Skin of body (tissue), 2 donors: ENCODE data around the gene FAP. TPM values are rescaled to one million over a fixed set of nuclear protein-coding genes. Genes with fewer than 3 reads are reported as not detected.
A peak's percentile ranks its signal among the peaks of the same experiment; 100 is the strongest.

Experiments
- DNase-seq: peaks from one replicate; lab custom pipeline; 2025; lab: John Stamatoyannopoulos, UW
- total RNA-seq: library from RNA; depleted of rRNA; stranded (reverse); fragments of >200 nt; gene quantifications from one replicate; pipeline ENCODE4 v1.2.3, GENCODE V29; 2014

Gene FAP, protein sequence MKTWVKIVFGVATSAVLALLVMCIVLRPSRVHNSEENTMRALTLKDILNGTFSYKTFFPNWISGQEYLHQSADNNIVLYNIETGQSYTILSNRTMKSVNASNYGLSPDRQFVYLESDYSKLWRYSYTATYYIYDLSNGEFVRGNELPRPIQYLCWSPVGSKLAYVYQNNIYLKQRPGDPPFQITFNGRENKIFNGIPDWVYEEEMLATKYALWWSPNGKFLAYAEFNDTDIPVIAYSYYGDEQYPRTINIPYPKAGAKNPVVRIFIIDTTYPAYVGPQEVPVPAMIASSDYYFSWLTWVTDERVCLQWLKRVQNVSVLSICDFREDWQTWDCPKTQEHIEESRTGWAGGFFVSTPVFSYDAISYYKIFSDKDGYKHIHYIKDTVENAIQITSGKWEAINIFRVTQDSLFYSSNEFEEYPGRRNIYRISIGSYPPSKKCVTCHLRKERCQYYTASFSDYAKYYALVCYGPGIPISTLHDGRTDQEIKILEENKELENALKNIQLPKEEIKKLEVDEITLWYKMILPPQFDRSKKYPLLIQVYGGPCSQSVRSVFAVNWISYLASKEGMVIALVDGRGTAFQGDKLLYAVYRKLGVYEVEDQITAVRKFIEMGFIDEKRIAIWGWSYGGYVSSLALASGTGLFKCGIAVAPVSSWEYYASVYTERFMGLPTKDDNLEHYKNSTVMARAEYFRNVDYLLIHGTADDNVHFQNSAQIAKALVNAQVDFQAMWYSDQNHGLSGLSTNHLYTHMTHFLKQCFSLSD
- total RNA-seq = 64.6 TPM

DNA sequence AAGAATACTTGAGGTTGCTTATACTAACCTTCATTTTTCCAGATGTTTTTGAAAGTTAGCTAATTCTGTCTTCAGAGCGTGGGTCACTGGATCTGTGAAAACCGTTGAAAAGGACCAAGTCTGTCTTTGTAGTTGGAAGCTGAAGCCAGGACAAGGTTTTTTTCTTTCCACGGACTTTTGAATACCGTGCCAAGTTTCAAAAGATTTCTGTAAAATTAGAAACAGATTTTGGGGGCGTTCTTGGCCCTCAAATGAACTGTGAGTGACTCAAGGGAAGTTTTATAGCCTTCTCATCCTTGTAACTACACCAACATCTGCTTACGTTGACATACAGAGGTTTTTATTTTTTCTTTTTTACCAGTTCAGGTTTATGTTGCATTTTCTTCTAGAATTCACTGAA is at the start of gene FAP:
TSS of gene FAP (minus strand) at position 152 of the 400 bp plus-strand sequence. CDS start at position 34, 118 bp downstream.
- DNase-seq = peak; percentile 82

DNA sequence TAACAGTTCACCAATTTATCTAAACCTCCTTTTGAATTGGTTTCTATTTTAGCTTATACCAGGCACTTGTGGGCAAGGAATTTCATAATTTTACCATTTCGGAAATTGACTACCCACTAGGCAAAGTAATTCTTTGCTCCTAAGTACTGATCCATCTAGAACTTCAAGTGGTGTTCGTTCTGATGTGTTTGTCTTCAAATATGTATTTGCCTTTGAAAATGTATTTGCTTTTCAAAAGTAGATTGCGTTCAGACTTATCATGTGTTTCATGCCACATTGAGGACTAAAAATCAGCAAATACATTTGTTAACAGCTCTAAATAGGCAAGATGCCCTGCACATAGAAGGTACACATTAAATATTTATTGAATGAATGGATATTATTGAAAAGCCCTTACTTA is 48.5 kb upstream of the FAP start:
- no peak for DNase-seq

DNA sequence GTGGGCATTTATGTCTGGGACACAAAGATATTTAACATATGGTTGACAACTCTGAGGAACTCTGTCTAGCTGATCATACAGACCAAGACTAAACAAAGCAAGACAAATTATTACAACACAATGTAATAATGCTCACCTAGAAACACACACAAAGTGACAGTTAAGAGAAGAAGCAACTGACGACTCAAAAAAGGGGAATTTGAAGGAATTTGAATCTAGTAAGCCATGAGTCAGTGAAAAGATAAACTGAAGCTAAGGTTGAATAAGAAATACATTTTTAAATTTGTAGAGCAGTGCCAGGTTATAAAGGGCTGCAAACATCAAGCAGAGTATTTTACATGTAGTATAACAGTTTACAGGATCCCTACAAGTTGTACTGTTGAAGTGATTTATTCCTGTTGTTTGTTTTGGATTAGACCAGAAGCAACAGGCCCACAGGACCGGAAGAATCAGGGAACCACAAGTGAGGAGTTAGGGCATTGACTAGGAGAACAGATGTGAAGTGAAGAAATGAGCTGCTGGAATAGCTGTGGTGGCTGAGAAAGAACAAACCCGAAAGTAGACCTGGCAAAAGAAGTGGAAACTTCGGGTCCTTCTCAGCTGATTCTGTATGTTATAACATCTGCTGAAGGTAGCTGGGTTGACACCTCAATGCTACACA is 39.6 kb upstream of the FAP start:
- no peak for DNase-seq

DNA sequence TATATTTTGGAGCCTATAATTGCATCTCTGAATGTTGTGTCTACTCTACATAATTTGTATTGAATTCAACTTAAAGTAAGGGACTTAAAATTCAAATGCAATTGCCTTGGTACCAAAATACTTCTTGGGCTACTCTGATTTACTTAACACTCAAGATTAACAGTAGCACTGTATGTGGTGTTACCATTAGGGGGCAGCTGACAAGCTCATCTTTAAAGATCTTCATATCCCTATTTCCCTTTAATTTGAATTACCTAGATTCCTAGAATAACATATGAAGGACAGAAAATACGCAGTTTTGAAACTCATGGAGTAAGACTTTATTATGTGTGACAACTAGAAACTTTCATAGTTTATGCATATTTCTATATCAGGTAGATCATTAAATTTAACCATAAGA is 37.4 kb upstream of the FAP start:
- no peak for DNase-seq

DNA sequence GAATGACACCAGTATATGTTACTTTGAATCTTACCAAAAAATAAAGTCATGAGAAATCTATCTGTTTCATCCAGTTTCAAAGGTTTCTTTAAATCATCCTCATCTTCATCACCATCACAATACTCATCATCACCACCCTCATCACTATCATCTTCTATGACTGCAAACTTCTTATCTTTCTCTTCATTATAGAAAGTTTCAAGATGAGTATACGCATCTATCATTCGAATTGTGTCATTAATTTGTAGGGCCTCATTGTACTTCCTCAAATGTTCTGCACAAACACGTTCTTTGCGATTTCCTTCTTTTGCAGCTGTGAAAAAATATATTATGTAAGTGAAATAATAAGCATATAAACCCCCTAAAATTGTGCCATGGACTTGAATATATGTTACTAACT is 34.1 kb upstream of the FAP start:
- DNase-seq = no peak

DNA sequence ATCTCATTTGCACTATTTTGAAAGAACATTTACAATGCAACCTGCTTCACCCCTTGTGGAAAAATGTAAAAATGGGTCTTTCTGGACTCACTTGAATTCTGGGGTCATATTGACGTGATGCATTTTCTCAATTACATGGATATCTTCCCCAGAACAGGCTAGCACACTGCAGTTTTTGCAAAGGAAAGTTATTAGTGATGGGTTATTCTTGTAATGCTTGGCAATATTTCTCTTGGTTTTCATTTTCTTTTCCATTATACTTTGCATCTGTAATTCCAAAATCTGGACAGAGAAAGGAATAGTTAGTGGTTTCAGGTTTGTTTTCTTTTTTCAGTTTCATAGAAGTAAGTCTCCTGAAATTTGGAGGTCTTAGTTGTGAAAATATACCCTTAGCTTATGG is 24.8 kb upstream of the FAP start:
- DNase-seq = no peak

DNA sequence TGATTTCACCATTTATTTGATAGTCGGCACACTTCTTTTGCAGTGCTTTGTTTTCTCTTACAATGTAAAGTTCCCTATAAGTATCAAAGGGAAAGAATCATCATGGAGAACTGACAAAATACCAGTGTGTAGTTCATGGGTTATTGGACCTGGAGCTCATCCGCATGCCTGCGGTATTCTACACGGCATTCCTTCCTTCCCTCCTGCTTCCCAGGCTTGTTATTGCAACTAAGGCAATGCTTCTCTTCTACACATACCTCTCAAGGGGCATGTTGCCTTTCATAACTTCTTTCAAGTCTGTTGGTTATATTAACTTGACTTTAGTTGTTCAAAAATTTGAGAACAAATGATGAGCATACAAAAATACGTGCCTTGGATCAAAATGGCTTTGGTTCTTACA is 24.3 kb upstream of the FAP start:
- no peak for DNase-seq

DNA sequence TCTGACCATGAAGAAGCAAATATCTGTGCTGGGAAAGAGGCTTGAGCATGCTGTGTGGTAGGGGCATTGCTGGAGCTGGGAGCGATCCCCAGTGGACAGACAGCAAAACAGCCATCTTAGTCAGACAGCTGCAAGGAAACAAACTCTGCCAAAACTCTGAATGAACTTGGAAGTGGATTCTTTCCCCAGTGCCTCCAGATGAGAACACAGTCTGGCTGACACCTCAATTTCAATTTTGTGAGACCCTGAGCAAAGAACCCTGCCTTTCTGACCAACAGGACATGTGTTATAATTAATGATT is 23.2 kb upstream of the FAP start:
- DNase-seq = peak; percentile 38

DNA sequence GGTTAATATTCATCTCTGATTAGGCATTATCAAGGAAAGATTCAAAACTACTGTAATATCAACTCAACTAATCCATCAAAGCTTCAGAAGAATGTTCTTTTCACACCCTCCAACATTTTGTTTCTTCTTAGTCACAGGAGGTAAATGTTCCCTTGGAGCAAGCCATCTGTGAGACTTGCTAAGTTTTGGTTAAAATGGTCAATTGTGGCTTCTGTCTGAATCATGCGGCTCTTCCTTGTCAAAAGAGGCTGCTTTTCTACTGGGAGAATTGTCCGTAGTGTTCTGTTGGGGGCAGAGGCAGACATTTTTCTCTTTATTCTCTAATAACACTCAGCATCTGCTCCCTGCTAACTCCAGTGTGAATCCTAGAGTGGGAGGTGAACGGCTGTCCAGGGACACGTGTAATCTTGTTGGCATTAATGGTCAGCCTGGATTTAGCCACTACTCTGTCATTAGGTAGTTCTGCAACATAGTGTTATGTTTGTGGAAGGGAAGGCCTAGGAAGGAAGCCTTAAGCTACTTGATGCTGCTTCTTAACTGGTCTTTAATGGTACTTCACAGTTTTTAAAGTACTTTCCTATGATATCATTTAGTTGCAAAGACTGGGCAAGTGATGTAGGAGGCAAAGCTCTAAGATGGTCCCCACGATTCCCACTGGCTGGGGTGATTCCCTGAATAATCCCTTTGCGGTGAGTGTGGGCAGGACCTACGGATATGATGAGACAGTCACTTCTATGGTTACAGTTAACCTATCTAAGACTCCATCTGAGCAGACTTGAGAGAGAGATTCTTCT is 22.6 kb upstream of the FAP start:
- DNase-seq = no peak

DNA sequence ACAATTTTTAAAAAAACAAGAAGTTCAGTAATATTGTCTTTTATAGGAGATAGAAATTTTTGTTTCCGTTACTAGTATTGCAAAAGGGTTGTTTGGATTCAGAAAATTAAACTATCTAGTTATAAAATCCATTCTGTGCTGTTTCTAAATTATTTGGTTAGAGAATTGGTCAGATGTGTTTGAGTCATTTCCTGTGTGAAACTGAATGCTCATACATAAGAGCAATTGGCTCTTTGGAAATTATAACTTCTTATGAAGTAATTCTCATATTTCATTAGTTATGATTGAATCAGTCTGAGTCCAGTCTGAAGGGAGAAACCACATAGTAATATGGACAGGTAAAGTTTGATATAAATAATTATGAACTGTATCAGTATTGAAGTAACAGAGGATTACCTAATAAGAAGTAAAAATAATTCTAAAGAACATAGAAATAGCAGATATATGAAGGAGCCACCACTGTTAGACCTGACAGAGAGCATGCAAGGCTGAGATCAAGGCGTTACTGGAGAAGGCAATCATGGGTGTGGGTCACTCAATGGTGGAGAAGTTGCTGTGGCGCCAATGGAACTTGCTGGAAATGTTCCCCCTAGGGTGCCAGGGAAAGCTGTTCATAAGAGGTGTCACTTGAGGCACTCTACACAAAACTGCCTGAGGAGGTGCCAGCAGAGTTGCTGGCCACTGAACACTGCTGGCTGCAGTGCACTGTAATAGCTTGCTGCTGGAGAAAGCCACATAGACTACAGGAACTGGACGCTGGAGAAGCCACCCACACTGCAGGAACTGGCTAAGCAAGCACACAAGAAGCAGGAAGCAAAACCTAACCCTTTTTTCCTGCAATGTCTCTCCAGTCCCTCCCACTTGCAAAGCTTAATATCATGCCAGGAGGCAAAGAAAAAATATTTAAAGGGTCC is 18.0 kb upstream of the FAP start:
- DNase-seq = no peak

DNA sequence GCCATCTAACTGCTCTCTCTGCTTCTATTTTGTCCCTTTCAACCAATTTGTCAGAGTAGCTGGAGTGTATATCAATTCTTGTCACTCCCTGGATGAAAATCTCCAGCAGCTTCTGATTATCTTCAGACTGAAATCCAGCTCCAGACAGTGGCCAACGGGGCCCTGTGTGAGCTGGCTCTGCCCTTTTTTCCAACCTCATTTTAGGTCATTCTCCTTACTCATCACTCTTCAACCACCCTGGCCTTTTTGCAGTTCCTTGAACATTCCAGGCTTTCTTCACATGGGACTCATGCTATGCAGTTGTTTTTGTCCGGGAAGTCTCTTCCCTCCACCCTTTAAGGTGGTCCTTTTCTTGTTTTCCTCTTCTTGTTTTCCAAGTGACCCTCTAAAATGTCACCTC is 15.4 kb upstream of the FAP start:
- DNase-seq = no peak

DNA sequence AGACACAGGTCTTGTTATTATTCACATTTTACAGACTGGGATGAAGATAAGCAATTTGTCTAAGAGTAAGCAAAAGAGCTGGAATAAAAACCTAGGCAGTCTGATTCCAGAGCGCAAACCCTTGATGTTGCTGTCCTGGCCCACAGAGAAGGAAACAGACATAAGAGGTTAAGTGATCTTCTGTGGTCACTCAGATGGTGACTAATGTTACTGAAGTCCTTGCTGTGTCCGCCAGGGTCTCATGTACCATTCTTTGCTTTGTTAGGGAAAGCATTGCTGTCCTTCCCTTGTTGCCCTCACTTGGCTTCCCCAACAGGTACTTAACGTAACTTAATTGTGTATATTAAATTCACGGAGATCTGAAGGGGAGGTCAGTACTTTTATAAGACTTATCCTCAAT is 14.9 kb upstream of the FAP start:
- DNase-seq = no peak

DNA sequence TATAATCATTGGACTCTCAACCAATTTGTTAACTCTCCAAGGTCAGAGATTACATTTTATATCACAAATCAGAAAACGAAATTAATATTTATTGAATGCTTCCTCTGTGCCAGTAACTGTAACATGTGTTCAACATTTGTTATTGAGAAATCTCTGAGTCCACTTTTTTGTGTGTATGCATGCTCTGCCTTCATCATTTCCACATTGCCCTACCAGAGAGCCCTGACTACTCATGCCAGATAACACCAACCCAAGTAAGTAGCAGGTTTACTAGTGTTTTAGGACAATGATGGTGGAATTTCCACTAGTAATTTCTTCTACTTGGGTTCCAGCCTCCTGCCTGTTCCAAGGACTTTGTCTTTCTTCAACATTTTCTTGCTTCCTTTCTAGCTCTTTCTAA is 14.2 kb upstream of the FAP start:
- DNase-seq = peak; percentile 26

DNA sequence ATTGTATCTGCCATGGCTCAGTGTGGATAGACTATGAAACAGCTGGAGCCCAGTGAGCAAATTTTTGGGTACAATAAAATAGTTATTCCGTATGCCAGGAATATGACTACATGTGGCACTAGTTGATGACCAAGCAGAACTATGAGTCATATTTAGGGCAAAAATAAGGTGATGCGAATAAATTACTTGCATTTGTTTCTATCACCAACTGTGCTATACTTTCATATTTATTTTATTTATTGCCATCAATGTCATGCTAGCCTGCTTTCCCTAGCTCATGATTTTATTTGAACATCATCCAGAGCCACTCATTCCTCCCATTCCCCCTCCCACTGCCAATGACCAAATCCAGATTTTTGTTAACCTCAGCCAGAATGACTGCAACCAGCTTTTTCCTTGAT is 13.3 kb upstream of the FAP start:
- peak; percentile 83 for DNase-seq

DNA sequence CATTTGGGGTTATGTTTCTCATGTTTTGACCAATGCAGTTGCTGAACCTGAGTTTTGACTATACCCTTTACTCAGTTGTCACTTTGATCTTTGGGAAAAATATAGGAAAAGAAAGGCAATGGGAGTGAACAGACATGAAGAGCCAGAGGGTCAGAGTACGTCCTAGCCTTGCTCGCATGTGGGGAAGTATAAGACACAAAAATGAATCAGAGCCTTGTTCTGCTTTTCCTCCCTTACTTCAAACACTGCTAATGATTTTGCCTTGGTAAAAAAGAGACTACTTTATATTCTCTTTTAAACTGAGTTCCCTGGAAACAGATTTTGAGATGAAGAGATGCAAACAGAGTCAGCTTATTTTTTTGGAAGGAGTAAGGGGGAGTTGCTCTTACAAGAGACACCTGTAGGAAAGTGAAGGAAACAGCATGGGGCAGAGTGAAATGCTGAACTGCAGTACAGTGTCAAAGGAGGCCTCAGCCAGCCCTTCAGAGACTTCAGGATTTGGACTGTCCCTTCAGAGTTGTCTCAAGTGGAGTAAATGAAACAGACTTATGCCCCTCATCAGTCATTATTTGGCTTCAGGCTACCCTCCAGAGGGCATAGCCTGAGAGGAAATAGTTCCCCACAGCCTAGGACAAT is 11.1 kb upstream of the FAP start:
- no peak for DNase-seq

DNA sequence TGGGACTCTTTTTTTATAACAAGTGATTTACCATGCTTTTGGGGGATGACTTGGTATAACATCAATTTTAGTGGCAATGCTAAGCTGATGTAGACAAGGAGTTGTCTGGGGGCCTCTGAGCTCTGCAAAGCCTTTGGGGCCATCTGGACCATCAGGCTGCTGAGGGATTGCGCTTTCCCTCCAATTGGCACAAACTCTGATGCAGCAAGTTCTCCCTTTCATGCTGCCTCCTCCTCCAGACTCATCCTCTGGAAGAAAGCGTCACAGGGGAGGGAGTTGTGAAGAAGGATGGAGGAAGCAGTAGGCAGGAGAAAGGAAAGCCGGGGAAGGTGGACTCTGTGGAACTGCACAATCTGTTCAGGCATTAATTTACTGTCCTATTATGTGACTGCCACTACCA is 10.2 kb upstream of the FAP start:
- no peak for DNase-seq

DNA sequence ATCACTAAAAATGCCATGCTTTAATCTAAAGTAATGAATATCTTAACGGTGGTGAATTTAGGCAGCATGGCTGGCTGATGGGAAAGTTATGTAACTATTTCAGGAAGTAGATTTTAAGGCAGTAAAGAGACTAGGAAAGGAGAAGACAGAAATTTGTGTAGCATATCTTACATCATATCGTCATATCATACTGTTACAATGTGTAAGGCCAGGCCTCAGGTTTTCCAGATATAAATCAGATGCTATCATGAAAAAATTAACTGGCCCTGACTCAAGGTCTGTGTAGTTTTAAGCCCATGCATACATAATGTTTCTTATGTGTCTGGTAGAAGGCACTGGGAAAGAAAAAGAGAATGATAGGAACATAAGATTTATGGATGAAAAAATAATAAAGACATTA is 8.9 kb upstream of the FAP start:
- DNase-seq = no peak

DNA sequence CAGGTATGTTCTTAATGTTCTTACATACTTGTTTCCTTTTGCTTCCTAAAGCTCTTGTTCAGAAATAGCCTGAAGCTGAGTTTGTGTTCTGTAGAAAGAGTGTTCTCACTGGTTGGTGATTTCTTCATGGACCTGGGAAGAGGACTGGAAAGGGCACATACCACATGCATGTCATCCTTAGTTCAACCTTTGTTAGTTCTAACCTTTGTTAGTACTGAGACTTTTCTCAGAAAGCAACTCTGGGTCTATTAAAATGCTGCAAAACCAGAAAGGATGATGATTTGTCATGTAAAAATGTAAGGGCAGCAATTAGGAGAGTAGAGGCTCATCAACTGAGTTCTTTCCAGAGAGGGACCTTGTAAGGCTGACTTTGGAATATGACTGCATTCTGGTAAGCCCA is 2.5 kb upstream of the FAP start:
- no peak for DNase-seq

DNA sequence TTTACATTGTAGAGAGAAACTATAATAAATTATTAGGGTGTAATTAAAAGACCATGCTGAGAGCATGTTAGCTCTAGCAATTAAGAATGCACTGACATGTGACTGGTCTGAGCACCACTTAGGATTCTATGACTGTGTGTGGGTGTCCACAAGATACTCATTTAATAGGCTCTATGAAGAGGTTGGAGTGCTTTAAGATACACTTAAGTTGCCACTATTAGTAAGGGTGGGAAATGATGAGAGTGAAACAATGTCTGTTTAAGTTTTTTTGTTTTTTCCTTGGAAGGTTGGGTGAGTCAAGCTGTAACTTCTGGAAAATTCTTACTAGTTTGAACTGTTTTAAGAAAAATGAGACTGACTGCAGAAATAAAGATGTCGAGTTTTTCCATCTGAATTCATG is 1.8 kb upstream of the FAP start:
- peak; percentile 12 for DNase-seq

DNA sequence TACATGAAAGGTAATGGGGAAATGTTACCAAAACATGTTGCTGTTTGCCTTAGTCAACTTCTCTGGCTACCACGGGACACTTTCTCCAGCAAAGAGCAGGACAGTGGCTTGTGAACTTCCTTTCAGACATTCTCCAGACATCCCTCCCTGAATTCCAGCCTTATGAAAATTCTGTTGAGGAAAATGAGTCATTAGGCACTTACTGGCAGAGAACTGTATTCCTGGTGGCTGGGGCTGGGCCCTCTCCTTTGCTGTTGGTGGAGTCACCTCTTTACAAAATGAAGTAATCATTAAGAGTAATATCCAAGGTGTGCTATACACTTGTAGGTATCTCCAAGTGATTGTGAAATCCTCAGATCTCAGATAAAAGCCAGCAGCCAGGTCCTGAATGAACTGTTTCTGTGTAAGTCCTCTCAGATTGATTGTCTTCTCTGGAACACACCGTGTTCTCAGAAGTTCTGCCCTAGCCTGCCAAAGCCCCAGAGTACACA is 1.3 kb upstream of the FAP start:
- peak; percentile 13 for DNase-seq
